Right lobe of liver (tissue), 6 donors: ENCODE data around the gene GNG4. TPM values are rescaled to one million over a fixed set of nuclear protein-coding genes. Genes with fewer than 3 reads are reported as not detected.

Experiments
- ATAC-seq, 4 donors: fragments of 200-7000 bp; cut with Tn5 transposase; one replicate each; pipeline ENCODE4 v1.9.1; 2020; ENCODE audit warnings: mild to moderate bottlenecking in 4 of 4, moderate library complexity in 4 of 4
- DNase-seq, 3 donors: peaks; one replicate each; pipeline ENCODE4 v3.0.0-alpha.2; 2020
- H3K27ac ChIP-seq, 3 donors: fragments of 200-600 bp; one replicate each; pipeline ENCODE4 v1.8.0; 2022
- H3K27me3 ChIP-seq, 2 donors: fragments of 200-600 bp; one replicate each; pipeline ENCODE4 v1.8.0; 2022
- H3K36me3 ChIP-seq, 4 donors: fragments of 200-600 bp; sonication (generic) in 1 of 4; one replicate each; pipeline versions ENCODE4 v1.5.1 to v1.8.0; 2017 to 2022; ENCODE audit warnings: control low read depth in 1 of 4
- H3K4me1 ChIP-seq, 4 donors: fragments of 200-600 bp; sonication (generic) in 1 of 4; one replicate each; pipeline versions ENCODE4 v1.5.1 to v1.8.0; 2017 to 2022; ENCODE audit warnings: control low read depth in 1 of 4
- H3K4me3 ChIP-seq, 3 donors: fragments of 200-600 bp; one replicate each; pipeline ENCODE4 v1.8.0; 2022
- H3K9me3 ChIP-seq, 4 donors: fragments of 200-600 bp; sonication (generic) in 1 of 4; one replicate each; pipeline versions ENCODE4 v1.5.1 to v1.8.0; 2017 to 2022; ENCODE audit warnings: control low read depth in 1 of 4
- POLR2A ChIP-seq: fragments of 450-650 bp; IDR thresholded peaks from one replicate; pipeline ENCODE4 v1.6.1; 2017; ENCODE audit warnings: antibody characterized with exemption, mild to moderate bottlenecking
- WGBS: methylation state at CpG from one replicate; pipeline ENCODE4 v1.1.6; 2018; ENCODE audit warnings: low coverage, low lambda C conversion rate; ENCODE audit not compliant: insufficient coverage; ENCODE audit errors: missing lambda C conversion rate; 5-methylcytosine and 5-hydroxymethylcytosine counted together
- intact Hi-C, 2 donors: fragments of 100-400 bp; cut with DNase I; formaldehyde crosslinking; loops; one replicate each; pipeline versions ENCODE4 v1.11.2 to v1.14.1; 2022
- total RNA-seq, 6 experiments: library from RNA; depleted of rRNA in 2 of 6; stranded (reverse); fragments of >200 nt in 2 of 6; fragmentation: NEBNext Ultra II Directional in 3 of 6; extraction: Animal tissue kit (Norgen Biotek cat#: 25700) in 3 of 6; gene quantifications; one replicate each; pipeline versions ENCODE4 v1.1.0 to v1.2.4, GENCODE V29; 2016 to 2023
- TF ChIP-seq, protein P1 (sequence below), 4 donors: fragments of 200-600 bp in 3 of 4; fragments of 450-650 bp in 1 of 4; IDR thresholded peaks; one replicate each; pipeline versions ENCODE4 v1.5.1 to v1.8.0; 2016 to 2022; ENCODE audit warnings: antibody characterized with exemption in 4 of 4, mild to moderate bottlenecking in 2 of 4
- donor health status: DM: no; HTN: yes; CAD: no.
- donor health status: DM: no; HTN: no; CAD: no.
- donor health status: DM: no; HTN: no; CAD: no.
- donor health status: DM: no; HTN: yes; CAD: no.
- donor health status: DM: no; HTN: yes; CAD: no.

The GNG4 gene
- total RNA-seq, 6 experiments from 2014 or later = 0.18 to 0.50 TPM; not detected in 4

DNA sequence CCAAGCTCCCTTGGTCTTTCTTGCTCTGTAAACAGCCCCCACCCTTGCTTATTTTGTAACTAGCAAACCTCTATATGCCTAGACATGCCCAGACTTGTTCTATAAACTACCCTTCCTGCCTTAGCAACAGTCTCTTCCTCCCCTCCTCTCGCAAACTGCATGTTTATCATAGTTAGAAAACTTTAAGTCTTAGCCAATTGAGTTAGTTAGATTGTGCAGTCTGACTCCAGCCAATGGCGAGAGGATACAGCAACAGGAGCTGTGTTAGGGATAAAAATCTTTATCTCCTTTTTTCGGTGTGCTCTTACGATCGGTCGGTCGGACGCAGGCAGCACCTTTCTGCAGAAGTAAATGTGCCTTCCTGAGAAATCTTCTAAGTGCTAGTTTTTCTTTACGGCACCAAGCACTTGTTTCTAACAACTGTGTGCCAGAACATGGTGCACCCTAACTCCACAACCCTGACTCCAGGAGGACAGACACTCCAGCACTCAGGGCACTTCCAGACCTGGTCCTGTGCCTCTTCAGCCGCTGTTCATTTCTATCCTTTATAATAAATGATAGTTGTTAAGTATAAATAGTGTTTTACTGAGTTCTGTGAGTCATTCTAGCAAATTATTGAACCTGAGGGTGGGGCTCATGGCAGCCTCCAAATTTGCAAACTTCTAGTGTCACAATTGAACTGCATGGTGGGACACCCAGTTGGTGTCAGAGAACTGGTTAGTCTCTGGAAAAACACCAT is 25.7 kb upstream of the GNG4 start:
- peaks cover 0 to 10% (median 6%) of the 10 kb centered on the region in 4 donors for H3K36me3 ChIP-seq

DNA sequence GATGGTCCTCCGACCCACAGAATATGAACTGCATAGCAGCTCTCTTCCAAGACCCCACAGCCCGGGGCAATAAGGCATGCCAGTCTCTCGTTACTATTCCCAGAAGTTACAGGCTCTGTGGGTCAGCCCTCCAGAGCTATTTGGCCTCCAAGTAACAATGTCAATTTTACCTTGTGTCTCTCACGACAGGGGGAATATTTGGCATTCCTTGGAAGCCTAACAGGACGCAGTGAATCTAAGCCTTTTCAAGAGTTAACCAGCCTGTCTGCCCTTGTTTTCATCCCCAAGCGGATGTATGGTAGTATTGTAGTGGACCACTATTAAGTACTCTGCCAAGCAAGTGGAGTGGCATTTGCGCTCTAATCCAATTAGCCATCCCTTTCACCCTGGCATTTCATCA is 24.4 kb upstream of the GNG4 start:
- ATAC-seq = no peak
- Histone ChIP-seq H3K4me3 (no peak overlapping the region), H3K9me3 (peaks cover 0 to 12% (median 3%) of the 10 kb centered on the region in 4 donors), H3K4me1 (no peaks in the 10 kb centered on the region), H3K36me3 (peaks cover 0 to 10% (median 6%) of the 10 kb centered on the region in 4 donors), H3K27me3 (no peaks in the 10 kb centered on the region), H3K27ac (no peak overlapping the region)
- DNase-seq = no peak
- 84% methylated on average over 7 of the region's 7 CpGs for WGBS
- TF ChIP-seq, protein P1, sequence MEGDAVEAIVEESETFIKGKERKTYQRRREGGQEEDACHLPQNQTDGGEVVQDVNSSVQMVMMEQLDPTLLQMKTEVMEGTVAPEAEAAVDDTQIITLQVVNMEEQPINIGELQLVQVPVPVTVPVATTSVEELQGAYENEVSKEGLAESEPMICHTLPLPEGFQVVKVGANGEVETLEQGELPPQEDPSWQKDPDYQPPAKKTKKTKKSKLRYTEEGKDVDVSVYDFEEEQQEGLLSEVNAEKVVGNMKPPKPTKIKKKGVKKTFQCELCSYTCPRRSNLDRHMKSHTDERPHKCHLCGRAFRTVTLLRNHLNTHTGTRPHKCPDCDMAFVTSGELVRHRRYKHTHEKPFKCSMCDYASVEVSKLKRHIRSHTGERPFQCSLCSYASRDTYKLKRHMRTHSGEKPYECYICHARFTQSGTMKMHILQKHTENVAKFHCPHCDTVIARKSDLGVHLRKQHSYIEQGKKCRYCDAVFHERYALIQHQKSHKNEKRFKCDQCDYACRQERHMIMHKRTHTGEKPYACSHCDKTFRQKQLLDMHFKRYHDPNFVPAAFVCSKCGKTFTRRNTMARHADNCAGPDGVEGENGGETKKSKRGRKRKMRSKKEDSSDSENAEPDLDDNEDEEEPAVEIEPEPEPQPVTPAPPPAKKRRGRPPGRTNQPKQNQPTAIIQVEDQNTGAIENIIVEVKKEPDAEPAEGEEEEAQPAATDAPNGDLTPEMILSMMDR (IDR thresholded peaks at IDR 0.05) = no peak
- TF ChIP-seq POLR2A = no peak
- intact Hi-C loops = no loop called here

More for the DNA sequence above, 25.7 kb upstream of the GNG4 start:
- Histone ChIP-seq H3K9me3 (peaks cover 0 to 4% (median 1%) of the 10 kb centered on the region in 4 donors), H3K27me3 (no peaks in the 10 kb centered on the region), H3K4me3 (no peak overlapping the region), H3K4me1 (no peaks in the 10 kb centered on the region), H3K27ac (no peak overlapping the region)
- TF ChIP-seq, protein P1 (IDR thresholded peaks at IDR 0.05) = no peak
- no peak for TF ChIP-seq POLR2A
- WGBS = 96% methylated on average over 10 of the region's 10 CpGs
- ATAC-seq (no peak), DNase-seq (no peak)
- intact Hi-C loops = no loop called here

DNA sequence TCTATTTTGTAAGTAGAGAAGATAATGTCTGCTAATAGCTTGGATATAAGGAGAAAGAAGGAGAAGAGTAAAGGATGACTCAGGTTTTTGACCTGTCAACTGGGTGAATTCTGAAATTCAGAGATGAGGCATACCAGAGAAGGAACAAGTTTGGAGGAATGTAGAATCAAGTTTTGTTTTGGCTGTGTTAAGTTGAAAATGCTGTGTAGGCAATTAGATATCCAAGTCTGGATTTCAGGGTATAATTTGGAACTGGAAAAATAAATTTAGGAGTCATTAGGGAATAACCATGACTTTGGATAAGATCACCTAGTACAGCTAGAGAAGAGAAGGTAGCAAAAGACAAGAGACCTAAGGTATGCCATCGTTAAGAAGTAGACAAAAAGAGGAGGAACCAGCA is 22.4 kb upstream of the GNG4 start:
- no peak for ATAC-seq
- DNase-seq = no peak
- Histone ChIP-seq H3K27me3 (no peaks in the 10 kb centered on the region), H3K27ac (no peak overlapping the region), H3K4me1 (no peaks in the 10 kb centered on the region), H3K36me3 (peaks cover 0 to 10% (median 7%) of the 10 kb centered on the region in 4 donors), H3K9me3 (peaks cover 0 to 12% (median 3%) of the 10 kb centered on the region in 4 donors), H3K4me3 (no peak overlapping the region)
- WGBS = 75% methylated on average over 1 of the region's 1 CpG
- TF ChIP-seq, protein P1 (IDR thresholded peaks at IDR 0.05) = no peak
- TF ChIP-seq POLR2A = no peak
- intact Hi-C loops = no loop called here

DNA sequence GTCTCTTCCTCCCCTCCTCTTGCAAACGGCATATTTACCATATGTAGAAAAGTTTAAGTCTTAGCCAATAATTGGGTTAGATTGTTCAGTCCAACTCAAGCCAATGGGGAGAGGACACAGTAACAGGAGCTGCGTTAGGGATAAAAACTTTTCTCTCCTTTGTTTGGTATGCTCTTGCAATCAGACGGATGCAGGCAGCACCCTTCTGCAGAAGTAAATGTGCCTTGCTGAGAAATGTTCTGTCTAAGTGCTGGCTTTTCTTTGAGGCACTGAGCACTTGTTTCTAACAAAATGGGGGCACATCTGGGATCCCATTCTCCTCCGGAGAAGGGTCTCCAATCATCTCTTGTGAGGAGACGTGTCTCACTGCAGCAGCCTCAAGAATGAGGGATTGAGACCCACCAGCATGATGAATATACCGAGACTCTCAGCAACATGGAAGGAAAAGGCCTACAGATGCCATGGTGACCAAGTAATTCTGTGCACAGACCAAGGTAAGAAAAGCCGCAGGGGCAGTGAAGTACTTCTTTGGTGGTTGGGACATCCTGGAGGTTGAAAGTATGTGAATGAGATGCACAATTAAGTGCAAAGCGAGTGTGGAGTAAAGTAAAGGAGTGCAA is 20.7 kb upstream of the GNG4 start:
- Histone ChIP-seq H3K4me1 (no peaks in the 10 kb centered on the region), H3K36me3 (peaks cover 0 to 8% (median 2%) of the 10 kb centered on the region in 4 donors), H3K9me3 (peaks cover 0 to 12% (median 3%) of the 10 kb centered on the region in 4 donors), H3K27ac (no peak overlapping the region), H3K27me3 (no peaks in the 10 kb centered on the region), H3K4me3 (no peak overlapping the region)
- WGBS = 94% methylated on average over 7 of the region's 8 CpGs
- ATAC-seq = no peak
- no peak for TF ChIP-seq POLR2A
- TF ChIP-seq, protein P1 (IDR thresholded peaks at IDR 0.05) = no peak
- DNase-seq = no peak
- intact Hi-C loops = no loop called here
